Neural crest cell (in vitro differentiated cells): ENCODE measurements around the gene CFAP54. TPM values are rescaled to one million over a fixed set of nuclear protein-coding genes. Genes with fewer than 3 reads are reported as not detected.

Experiments used
- DNase-seq: peaks from one replicate; pipeline ENCODE4 v3.0.0; 2021; ENCODE audit warnings: low read depth, mixed read lengths, low spot score
- H3K27ac Mint-ChIP-seq: one replicate; pipeline ENCODE4 v1.8.0; 2021; ENCODE audit warnings: mild to moderate bottlenecking, mixed read lengths; ENCODE audit not compliant: unreplicated experiment
- H3K27me3 Mint-ChIP-seq: 2 replicates; pipeline ENCODE4 v1.8.0; 2021; ENCODE audit warnings: low read depth, mild to moderate bottlenecking, mixed read lengths
- H3K36me3 Mint-ChIP-seq: 2 replicates; pipeline ENCODE4 v1.8.0; 2021; ENCODE audit warnings: low read depth, mild to moderate bottlenecking, mixed read lengths
- H3K4me1 Mint-ChIP-seq: 2 replicates; pipeline ENCODE4 v1.8.0; 2021; ENCODE audit warnings: mixed read lengths
- H3K4me3 Mint-ChIP-seq: one replicate; pipeline ENCODE4 v1.8.0; 2021; ENCODE audit warnings: mild to moderate bottlenecking, mixed read lengths
- H3K9me3 Mint-ChIP-seq: 2 replicates; pipeline ENCODE4 v1.8.0; 2021; ENCODE audit warnings: mixed read lengths
- CTCF ChIP-seq: fragments of 200-600 bp; sonication (generic); conservative IDR thresholded peaks from 2 replicates; pipeline ENCODE4 v1.5.0; 2021; ENCODE audit warnings: antibody characterized with exemption, mild to moderate bottlenecking
- total RNA-seq: library from RNA; stranded (reverse); gene quantifications from 2 replicates; pipeline ENCODE4 v1.2.1, GENCODE V29; 2021

The CFAP54 gene
- total RNA-seq, 1 donor from 2014 or later: 3.1 TPM

GRCh38 chr12:96786791-96787190, 297.4 kb downstream of the CFAP54 start:
- no peak for TF ChIP-seq CTCF
- Mint-ChIP-seq H3K27me3 (no peaks in the 10 kb centered on the region), H3K4me3 (no peak overlapping the region), H3K36me3 (no peaks in the 10 kb centered on the region), H3K27ac (no peak overlapping the region), H3K4me1 (no peaks in the 10 kb centered on the region), H3K9me3 (peaks cover 2% of the 10 kb centered on the region)
- DNase-seq: no peak

- H3K9me3 Mint-ChIP-seq: peaks cover 17% of the 10 kb centered on the region
- H3K36me3 Mint-ChIP-seq: peaks cover 10% of the 10 kb centered on the region
- H3K4me1 Mint-ChIP-seq: peaks cover 7% of the 10 kb centered on the region
- no peak overlapping the region for H3K27ac Mint-ChIP-seq
- no peaks in the 10 kb centered on the region for H3K27me3 Mint-ChIP-seq
- H3K4me3 Mint-ChIP-seq: no peak overlapping the region
- no peak for DNase-seq
- no peak for TF ChIP-seq CTCF
Observed at GRCh38 chr12:96803969-96804368, 314.6 kb downstream of the CFAP54 start.

GRCh38 chr12:96806272-96806671, 316.9 kb downstream of the CFAP54 start:
- H3K4me1 Mint-ChIP-seq: peaks cover 12% of the 10 kb centered on the region
- DNase-seq: no peak
- no peaks in the 10 kb centered on the region for H3K27me3 Mint-ChIP-seq
- peaks cover 8% of the 10 kb centered on the region for H3K36me3 Mint-ChIP-seq
- no peak for TF ChIP-seq CTCF
- peaks cover 19% of the 10 kb centered on the region for H3K9me3 Mint-ChIP-seq
- no peak overlapping the region for H3K27ac Mint-ChIP-seq
- H3K4me3 Mint-ChIP-seq: no peak overlapping the region

- Mint-ChIP-seq H3K36me3 (peaks cover 12% of the 10 kb centered on the region), H3K9me3 (peaks cover 19% of the 10 kb centered on the region), H3K27ac (no peak overlapping the region), H3K4me1 (peaks cover 16% of the 10 kb centered on the region), H3K4me3 (no peak overlapping the region), H3K27me3 (no peaks in the 10 kb centered on the region)
- DNase-seq: no peak
- TF ChIP-seq CTCF: no peak
Observed at GRCh38 chr12:96807741-96808140, 318.4 kb downstream of the CFAP54 start.

GRCh38 chr12:96808587-96808986, 319.2 kb downstream of the CFAP54 start:
- no peak overlapping the region for H3K4me3 Mint-ChIP-seq
- peaks cover 9% of the 10 kb centered on the region for H3K36me3 Mint-ChIP-seq
- H3K4me1 Mint-ChIP-seq: peaks cover 16% of the 10 kb centered on the region
- no peak for TF ChIP-seq CTCF
- H3K27ac Mint-ChIP-seq: no peak overlapping the region
- no peaks in the 10 kb centered on the region for H3K27me3 Mint-ChIP-seq
- DNase-seq: no peak
- peaks cover 17% of the 10 kb centered on the region for H3K9me3 Mint-ChIP-seq

GRCh38 chr12:96809522-96809921, 320.1 kb downstream of the CFAP54 start:
- peaks cover 16% of the 10 kb centered on the region for H3K4me1 Mint-ChIP-seq
- no peak for DNase-seq
- no peak for TF ChIP-seq CTCF
- peaks cover 6% of the 10 kb centered on the region for H3K36me3 Mint-ChIP-seq
- no peak overlapping the region for H3K27ac Mint-ChIP-seq
- H3K27me3 Mint-ChIP-seq: no peaks in the 10 kb centered on the region
- peaks cover 13% of the 10 kb centered on the region for H3K9me3 Mint-ChIP-seq
- no peak overlapping the region for H3K4me3 Mint-ChIP-seq
